Vagina (tissue), 2 donors: Measurements from ENCODE around the gene EDC4.

Experiments
- POLR2A ChIP-seq, 2 donors: fragments of 450-650 bp; IDR thresholded peaks; one replicate each; pipeline ENCODE4 v1.6.1; 2017; ENCODE audit warnings: antibody characterized with exemption in 2 of 2, mild to moderate bottlenecking in 2 of 2, moderate library complexity in 2 of 2
- POLR2AphosphoS5 ChIP-seq, 2 donors: sonication (generic); formaldehyde crosslinking; IDR thresholded peaks; one replicate each; pipeline ENCODE4 v1.9.0; 2017; ENCODE audit warnings: antibody characterized with exemption in 2 of 2, mild to moderate bottlenecking in 2 of 2, low read depth in 1 of 2; ENCODE audit not compliant: insufficient read depth in 1 of 2
- TF ChIP-seq, protein P1 (sequence below), 3 experiments: fragments of 450-650 bp in 2 of 3; fragments of 200-600 bp in 1 of 3; sonication (generic) in 1 of 3; IDR thresholded peaks; one replicate each; pipeline ENCODE4 v1.5.1; 2017 to 2019; ENCODE audit warnings: antibody characterized with exemption in 3 of 3, mild to moderate bottlenecking in 2 of 3, moderate library complexity in 2 of 3

DNA sequence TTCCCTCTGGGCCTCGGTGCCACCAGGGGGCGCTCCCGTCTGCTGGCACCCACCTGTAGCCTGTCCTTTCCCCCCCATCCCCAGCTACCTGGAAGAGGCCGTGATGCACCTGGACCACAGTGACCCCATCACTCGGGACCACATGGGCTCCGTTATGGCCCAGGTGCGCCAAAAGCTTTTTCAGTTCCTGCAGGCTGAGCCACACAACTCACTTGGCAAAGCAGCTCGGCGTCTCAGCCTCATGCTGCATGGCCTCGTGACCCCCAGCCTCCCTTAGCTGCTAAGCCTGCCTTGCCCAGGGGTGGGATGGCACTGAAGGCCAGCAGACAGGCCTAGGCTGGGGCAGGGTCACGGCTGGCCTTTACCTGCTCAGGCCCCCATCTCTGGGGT lies 11.0 kb downstream of the EDC4 start:
- TF ChIP-seq, protein P1, sequence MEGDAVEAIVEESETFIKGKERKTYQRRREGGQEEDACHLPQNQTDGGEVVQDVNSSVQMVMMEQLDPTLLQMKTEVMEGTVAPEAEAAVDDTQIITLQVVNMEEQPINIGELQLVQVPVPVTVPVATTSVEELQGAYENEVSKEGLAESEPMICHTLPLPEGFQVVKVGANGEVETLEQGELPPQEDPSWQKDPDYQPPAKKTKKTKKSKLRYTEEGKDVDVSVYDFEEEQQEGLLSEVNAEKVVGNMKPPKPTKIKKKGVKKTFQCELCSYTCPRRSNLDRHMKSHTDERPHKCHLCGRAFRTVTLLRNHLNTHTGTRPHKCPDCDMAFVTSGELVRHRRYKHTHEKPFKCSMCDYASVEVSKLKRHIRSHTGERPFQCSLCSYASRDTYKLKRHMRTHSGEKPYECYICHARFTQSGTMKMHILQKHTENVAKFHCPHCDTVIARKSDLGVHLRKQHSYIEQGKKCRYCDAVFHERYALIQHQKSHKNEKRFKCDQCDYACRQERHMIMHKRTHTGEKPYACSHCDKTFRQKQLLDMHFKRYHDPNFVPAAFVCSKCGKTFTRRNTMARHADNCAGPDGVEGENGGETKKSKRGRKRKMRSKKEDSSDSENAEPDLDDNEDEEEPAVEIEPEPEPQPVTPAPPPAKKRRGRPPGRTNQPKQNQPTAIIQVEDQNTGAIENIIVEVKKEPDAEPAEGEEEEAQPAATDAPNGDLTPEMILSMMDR (IDR thresholded peaks at IDR 0.05) = peak; percentile 46 to 84 (median 69)
- TF ChIP-seq POLR2AphosphoS5 (IDR thresholded peaks at IDR 0.05; ENCODE audit: insufficient read depth in 1 of 2, low read depth in 1 of 2) = peak in 1 of 2 donors; percentile 23
- no peak for TF ChIP-seq POLR2A (IDR thresholded peaks at IDR 0.05)
